B cell (primary cell): ENCODE data around the gene TMEM114. TPM values are rescaled to one million over a fixed set of nuclear protein-coding genes. Genes with fewer than 3 reads are reported as not detected.
A peak's percentile ranks its signal among the peaks of the same experiment; 100 is the strongest.

Experiments used
- ATAC-seq: fragments of 200-7000 bp; cut with Tn5 transposase; one replicate; pipeline ENCODE4 v1.10.0; 2021; ENCODE audit warnings: low read depth, mild to moderate bottlenecking, moderate number of reproducible peaks, moderate library complexity
- CTCF ChIA-PET: fragments of 350-600 bp; sonication (Branson Sonifier 250); formaldehyde crosslinking; loops from one replicate; lab custom pipeline; 2021; ENCODE audit warnings: antibody characterized with exemption, inconsistent platforms; lab: Charles Lee
- POLR2A ChIA-PET: fragments of 350-600 bp; sonication (Branson Sonifier 250); formaldehyde crosslinking; loops from one replicate; lab custom pipeline; 2021; ENCODE audit warnings: antibody characterized with exemption; lab: Charles Lee
- DNase-seq: peaks from one replicate; pipeline ENCODE4 v3.0.0; 2013
- H2AFZ ChIP-seq: 2 replicates; pipeline ENCODE4 v1.6.1; 2012; ENCODE audit warnings: mild to moderate bottlenecking, low read depth, low read length; ENCODE audit not compliant: insufficient read depth, poor library complexity, severe bottlenecking
- H3K27ac ChIP-seq, 2 donors: 1 replicate in 1 of 2; 2 replicates in 1 of 2; pipeline ENCODE4 v1.5.1; 2012 to 2013; ENCODE audit warnings: low read length in 2 of 2, mild to moderate bottlenecking in 2 of 2, moderate library complexity in 1 of 2
- H3K27me3 ChIP-seq, 4 experiments: fragments of 200-600 bp in 1 of 4; sonication (generic) in 1 of 4; replicated peaks in 1 of 4; 1 replicate in 2 of 4; 2 replicates in 2 of 4; pipeline versions ENCODE4 v1.6.1 to v1.7.0; 2013 to 2016; ENCODE audit warnings: low read length in 3 of 4, mild to moderate bottlenecking in 2 of 4, mixed read lengths in 1 of 4, moderate library complexity in 1 of 4; ENCODE audit not compliant: insufficient read depth in 4 of 4, control insufficient read depth in 3 of 4; ENCODE audit errors: control extremely low read depth in 1 of 4
- H3K36me3 ChIP-seq, 2 experiments: replicated peaks in 1 of 2; 1 replicate in 1 of 2; 2 replicates in 1 of 2; pipeline versions ENCODE4 v1.6.1 to v1.7.1; 2013; ENCODE audit warnings: low read length in 1 of 2; ENCODE audit not compliant: insufficient read depth in 2 of 2, control insufficient read depth in 1 of 2; ENCODE audit errors: control extremely low read depth in 1 of 2, extremely low read depth in 1 of 2
- H3K4me1 ChIP-seq, 2 donors: fragments of 200-600 bp in 1 of 2; sonication (generic) in 1 of 2; 1 replicate in 1 of 2; 2 replicates in 1 of 2; pipeline versions ENCODE4 v1.5.1 to v1.6.1; 2013 to 2017; ENCODE audit warnings: low read length in 2 of 2; ENCODE audit not compliant: control insufficient read depth in 2 of 2, insufficient read depth in 2 of 2
- H3K4me2 ChIP-seq: replicated peaks from 2 replicates; pipeline ENCODE3; 2012; ENCODE audit warnings: mild to moderate bottlenecking, low read depth, low read length; ENCODE audit not compliant: poor library complexity, severe bottlenecking
- H3K4me3 ChIP-seq, 5 experiments: fragments of 200-600 bp in 1 of 5; sonication (generic) in 1 of 5; 1 replicate in 3 of 5; 2 replicates in 2 of 5; pipeline versions ENCODE4 v1.5.1 to v1.7.0; 2011 to 2016; ENCODE audit warnings: low read length in 4 of 5, mild to moderate bottlenecking in 4 of 5, low read depth in 2 of 5, control low read depth in 1 of 5, moderate library complexity in 1 of 5; ENCODE audit not compliant: insufficient read depth in 1 of 5; ENCODE audit errors: control extremely low read depth in 1 of 5, extremely low read depth in 1 of 5
- H3K79me2 ChIP-seq: fragments of 200-600 bp; sonication (generic); one replicate; pipeline ENCODE4 v1.6.0; 2016; ENCODE audit warnings: low read length; ENCODE audit not compliant: control insufficient read depth, insufficient read depth
- H3K9ac ChIP-seq: fragments of 200-600 bp; sonication (generic); 2 replicates; pipeline ENCODE4 v1.6.1; 2017; ENCODE audit warnings: mild to moderate bottlenecking, low read length, moderate library complexity
- H3K9me3 ChIP-seq, 3 donors: one replicate each; pipeline versions ENCODE4 v1.6.1 to v1.7.1; 2013; ENCODE audit warnings: low read length in 2 of 3; ENCODE audit not compliant: control insufficient read depth in 2 of 3, insufficient read depth in 1 of 3; ENCODE audit errors: control extremely low read depth in 1 of 3
- H4K20me1 ChIP-seq: 2 replicates; pipeline ENCODE4 v1.6.0; 2012; ENCODE audit warnings: mild to moderate bottlenecking, low read length; ENCODE audit not compliant: insufficient read depth, control insufficient read depth, poor library complexity, severe bottlenecking
- H3K27ac Mint-ChIP-seq: one replicate; pipeline ENCODE4 v1.8.0; 2021; ENCODE audit warnings: mixed read lengths
- H3K27me3 Mint-ChIP-seq: one replicate; pipeline ENCODE4 v1.8.0; 2021; ENCODE audit warnings: mixed read lengths
- H3K4me1 Mint-ChIP-seq: one replicate; pipeline ENCODE4 v1.8.0; 2021; ENCODE audit warnings: mixed read lengths
- H3K4me3 Mint-ChIP-seq: one replicate; pipeline ENCODE4 v1.8.0; 2021; ENCODE audit warnings: mixed read lengths
- H3K9me3 Mint-ChIP-seq: one replicate; pipeline ENCODE4 v1.8.0; 2022; ENCODE audit warnings: mixed read lengths; ENCODE audit not compliant: insufficient read depth
- EZH2 ChIP-seq: IDR thresholded peaks from 2 replicates; pipeline ENCODE4 v1.6.1; 2012; ENCODE audit warnings: borderline replicate concordance, low read depth, mild to moderate bottlenecking, moderate library complexity, low read length; ENCODE audit not compliant: insufficient read depth, poor library complexity, severe bottlenecking
- WGBS: methylation state at CpG from one replicate; pipeline ENCODE4 v1.1.5; 2013; ENCODE audit warnings: missing lambda C conversion rate; ENCODE audit not compliant: insufficient coverage; 5-methylcytosine and 5-hydroxymethylcytosine counted together
- intact Hi-C: fragments of 100-400 bp; cut with micrococcal nuclease; formaldehyde crosslinking; loops from one replicate; pipeline ENCODE4 v1.10.0; 2022
- polyA plus RNA-seq: library from polyadenylated mRNA; depleted of rRNA; stranded (reverse); fragments of >200 nt; gene quantifications from 2 replicates; pipeline ENCODE4 v1.2.3, GENCODE V29; 2012
- total RNA-seq, 2 donors: library from RNA; stranded (reverse); fragments of 120-200 nt in 1 of 2; gene quantifications; 1 replicate in 1 of 2; 2 replicates in 1 of 2; pipeline versions ENCODE4 v1.2.3 to v1.2.4, GENCODE V29; 2013 to 2022
- TF ChIP-seq, protein P1 (sequence below): fragments of 200-600 bp; IDR thresholded peaks from one replicate; pipeline ENCODE4 v1.8.0; 2022; ENCODE audit warnings: antibody characterized with exemption, mild to moderate bottlenecking

TMEM114 gene
- total and polyA plus RNA-seq, 2 donors (not counting 1 experiment from before 2014, with no cell fraction given): not detected

DNA sequence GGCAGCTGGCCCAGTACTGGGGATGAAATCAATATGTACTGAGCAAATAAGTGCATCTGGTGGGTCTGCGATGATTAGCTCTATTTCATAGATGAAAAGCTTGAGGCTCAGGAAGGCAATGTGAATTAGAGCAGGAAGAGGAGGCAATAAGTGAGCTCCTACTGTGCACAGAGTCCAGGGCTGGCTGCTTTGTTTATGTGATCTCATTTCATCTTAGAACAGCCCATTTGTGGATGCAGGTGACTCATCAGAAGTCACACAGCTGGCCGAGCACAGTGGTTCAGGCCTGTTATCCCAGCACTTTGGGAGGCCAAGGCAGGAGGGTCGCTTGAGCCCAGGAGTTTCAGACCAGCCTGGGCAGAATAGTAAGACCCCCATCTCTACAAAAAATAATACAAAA lies 7.1 kb downstream of the TMEM114 start:
- no peak overlapping the region for H3K4me2 ChIP-seq
- Mint-ChIP-seq H3K9me3 (no peaks in the 10 kb centered on the region), H3K27me3 (peaks cover 26% of the 10 kb centered on the region), H3K4me1 (peaks cover 13% of the 10 kb centered on the region), H3K27ac (no peak overlapping the region), H3K4me3 (no peak overlapping the region)
- no peak overlapping the region for H3K27ac ChIP-seq
- CTCF ChIA-PET: no interaction called here
- H3K4me1 ChIP-seq: peaks cover 9 to 11% of the 10 kb centered on the region in 2 donors
- no peak overlapping the region for H3K4me3 ChIP-seq
- H3K36me3 ChIP-seq: no peaks in the 10 kb centered on the region
- 100% methylated on average over 1 of the region's 3 CpGs for WGBS
- H3K9me3 ChIP-seq: no peaks in the 10 kb centered on the region
- H3K9ac ChIP-seq: no peak overlapping the region
- no peak for TF ChIP-seq EZH2
- TF ChIP-seq, protein P1, sequence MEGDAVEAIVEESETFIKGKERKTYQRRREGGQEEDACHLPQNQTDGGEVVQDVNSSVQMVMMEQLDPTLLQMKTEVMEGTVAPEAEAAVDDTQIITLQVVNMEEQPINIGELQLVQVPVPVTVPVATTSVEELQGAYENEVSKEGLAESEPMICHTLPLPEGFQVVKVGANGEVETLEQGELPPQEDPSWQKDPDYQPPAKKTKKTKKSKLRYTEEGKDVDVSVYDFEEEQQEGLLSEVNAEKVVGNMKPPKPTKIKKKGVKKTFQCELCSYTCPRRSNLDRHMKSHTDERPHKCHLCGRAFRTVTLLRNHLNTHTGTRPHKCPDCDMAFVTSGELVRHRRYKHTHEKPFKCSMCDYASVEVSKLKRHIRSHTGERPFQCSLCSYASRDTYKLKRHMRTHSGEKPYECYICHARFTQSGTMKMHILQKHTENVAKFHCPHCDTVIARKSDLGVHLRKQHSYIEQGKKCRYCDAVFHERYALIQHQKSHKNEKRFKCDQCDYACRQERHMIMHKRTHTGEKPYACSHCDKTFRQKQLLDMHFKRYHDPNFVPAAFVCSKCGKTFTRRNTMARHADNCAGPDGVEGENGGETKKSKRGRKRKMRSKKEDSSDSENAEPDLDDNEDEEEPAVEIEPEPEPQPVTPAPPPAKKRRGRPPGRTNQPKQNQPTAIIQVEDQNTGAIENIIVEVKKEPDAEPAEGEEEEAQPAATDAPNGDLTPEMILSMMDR: no peak
- no peak overlapping the region for H2AFZ ChIP-seq
- DNase-seq (no peak), ATAC-seq (no peak)
- POLR2A ChIA-PET: no interaction called here
- H3K79me2 ChIP-seq: no peaks in the 10 kb centered on the region
- intact Hi-C loops: no loop called here
- H4K20me1 ChIP-seq: no peaks in the 10 kb centered on the region
- peaks cover 0 to 15% (median 7%) of the 10 kb centered on the region in 4 experiments for H3K27me3 ChIP-seq

DNA sequence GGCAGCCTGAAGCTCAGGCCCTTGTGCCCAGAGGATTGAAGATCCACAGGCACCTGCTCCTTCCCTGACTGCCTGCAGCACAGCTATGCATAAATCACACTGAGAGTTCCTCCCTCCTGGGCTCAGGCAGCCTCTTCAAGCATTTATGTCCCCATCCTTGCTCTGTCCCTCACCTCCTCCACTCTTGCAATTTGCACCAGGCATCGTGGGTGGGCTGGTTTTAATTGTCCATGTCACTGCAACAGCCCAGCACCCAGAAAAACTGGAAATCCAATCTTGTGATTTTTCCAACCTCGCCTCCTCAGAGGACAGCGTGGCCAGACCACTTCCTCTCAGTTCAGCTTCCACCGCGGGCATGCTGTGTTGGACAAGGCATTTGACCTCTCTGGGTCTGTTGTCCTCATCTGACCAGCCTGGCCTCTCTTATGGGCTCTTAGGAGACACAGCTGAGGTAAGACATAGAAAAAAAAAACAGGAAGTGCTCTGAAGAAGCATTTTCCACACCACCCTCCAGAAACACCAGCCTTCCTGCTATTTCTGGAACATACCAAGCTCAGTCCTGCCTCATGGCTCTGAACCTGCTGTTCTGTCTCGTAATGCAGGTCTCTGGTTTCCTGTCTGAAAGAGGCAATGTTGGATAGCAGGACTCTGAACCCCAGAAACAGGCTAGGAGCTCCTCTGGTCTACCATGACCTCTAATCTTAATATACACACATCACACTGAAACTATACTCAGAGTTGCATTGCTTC lies 8.3 kb downstream of the TMEM114 start:
- no peak overlapping the region for H3K9ac ChIP-seq
- H3K4me3 ChIP-seq: no peak overlapping the region
- H3K27me3 ChIP-seq: peaks cover 0 to 6% (median 5%) of the 10 kb centered on the region in 4 experiments
- no peak overlapping the region for H3K4me3 Mint-ChIP-seq
- intact Hi-C loops: no loop called here
- WGBS: 8% methylated on average over 6 of the region's 6 CpGs
- peak overlapping the region; percentile 8 for H3K4me2 ChIP-seq
- H3K4me1 ChIP-seq: peaks cover 9 to 11% of the 10 kb centered on the region in 2 donors
- DNase-seq (no peak), ATAC-seq (peak; percentile 47)
- H3K9me3 Mint-ChIP-seq: no peaks in the 10 kb centered on the region
- POLR2A ChIA-PET: no interaction called here
- no peaks in the 10 kb centered on the region for H3K79me2 ChIP-seq
- H3K27ac Mint-ChIP-seq: no peak overlapping the region
- H3K27me3 Mint-ChIP-seq: peaks cover 18% of the 10 kb centered on the region
- no peaks in the 10 kb centered on the region for H3K9me3 ChIP-seq
- peaks cover 13% of the 10 kb centered on the region for H3K4me1 Mint-ChIP-seq
- CTCF ChIA-PET: interaction anchor here (0.7 to 1.3 kb wide), 2 partner anchors 11 to 14 kb away, joined by 3 to 5 read pairs; no protein-coding TSS in a partner anchor
- TF ChIP-seq EZH2: no peak
- TF ChIP-seq, protein P1: no peak
- peak overlapping the region; percentile 26 for H2AFZ ChIP-seq
- no peaks in the 10 kb centered on the region for H3K36me3 ChIP-seq
- no peaks in the 10 kb centered on the region for H4K20me1 ChIP-seq
- H3K27ac ChIP-seq: no peak overlapping the region
